ENCODE measurements around the gene TBR1. TPM values are rescaled to one million over a fixed set of nuclear protein-coding genes. Genes with fewer than 3 reads are reported as not detected.

The TBR1 gene
- total RNA-seq, 1 experiment from 2014 or later = 0.03 TPM

GRCh38 chr2:161426922-161427663 lies 11.0 kb downstream of the TBR1 start:
- Histone ChIP-seq H3K4me1 (replicated peaks) (no peaks in the 10 kb centered on the region), H3K9me3 (replicated peaks) (no peaks in the 10 kb centered on the region), H3K27ac (no peak overlapping the region), H3K27me3 (replicated peaks) (0 out of 2 replicates have a peak, but pooled peaks cover 4% of the 10 kb centered on the region), H3K4me3 (no peak overlapping the region), H3K36me3 (no peaks in the 10 kb centered on the region)
- DNase-seq (ENCODE audit: low read depth in 1 of 2, low spot score in 2 of 2) = no peak

- Histone ChIP-seq H3K4me1 (replicated peaks) (no peaks in the 10 kb centered on the region), H3K27ac (no peak overlapping the region), H3K9me3 (replicated peaks) (no peaks in the 10 kb centered on the region), H3K4me3 (no peak overlapping the region), H3K36me3 (no peaks in the 10 kb centered on the region), H3K27me3 (replicated peaks) (peaks cover 9% of the 10 kb centered on the region; the same call in 1 of the 2 replicates)
- DNase-seq (ENCODE audit: low read depth in 1 of 2, low spot score in 2 of 2) = no peak
Observed at GRCh38 chr2:161427664-161428587, 11.8 kb downstream of the TBR1 start.

- no peak for DNase-seq (ENCODE audit: low read depth in 1 of 2, low spot score in 2 of 2)
- no peak overlapping the region for H3K4me3 ChIP-seq
- H3K36me3 ChIP-seq = no peaks in the 10 kb centered on the region
- no peaks in the 10 kb centered on the region for H3K9me3 ChIP-seq (replicated peaks)
- H3K4me1 ChIP-seq (replicated peaks) = no peaks in the 10 kb centered on the region
- no peak overlapping the region for H3K27ac ChIP-seq
- peaks cover 9% of the 10 kb centered on the region; the same call in 1 of the 2 replicates for H3K27me3 ChIP-seq (replicated peaks)
Observed at GRCh38 chr2:161430386-161430785, 14.3 kb downstream of the TBR1 start.

- DNase-seq (ENCODE audit: low read depth in 1 of 2, low spot score in 2 of 2) = no peak
- no peaks in the 10 kb centered on the region for H3K36me3 ChIP-seq
- no peak overlapping the region for H3K27ac ChIP-seq
- no peaks in the 10 kb centered on the region for H3K4me1 ChIP-seq (replicated peaks)
- H3K27me3 ChIP-seq (replicated peaks) = peaks cover 9% of the 10 kb centered on the region; the same call in 1 of the 2 replicates
- H3K4me3 ChIP-seq = no peak overlapping the region
- no peaks in the 10 kb centered on the region for H3K9me3 ChIP-seq (replicated peaks)
Observed at GRCh38 chr2:161432107-161432506, 16.0 kb downstream of the TBR1 start.

GRCh38 chr2:161434118-161434517 lies 18.0 kb downstream of the TBR1 start:
- no peak overlapping the region for H3K27ac ChIP-seq
- no peaks in the 10 kb centered on the region for H3K4me1 ChIP-seq (replicated peaks)
- H3K27me3 ChIP-seq (replicated peaks) = peaks cover 9% of the 10 kb centered on the region; the same call in 1 of the 2 replicates
- H3K36me3 ChIP-seq = no peaks in the 10 kb centered on the region
- no peak overlapping the region for H3K4me3 ChIP-seq
- no peaks in the 10 kb centered on the region for H3K9me3 ChIP-seq (replicated peaks)
- no peak for DNase-seq (ENCODE audit: low read depth in 1 of 2, low spot score in 2 of 2)

- Histone ChIP-seq H3K36me3 (no peaks in the 10 kb centered on the region), H3K4me3 (no peak overlapping the region), H3K9me3 (replicated peaks) (no peaks in the 10 kb centered on the region), H3K27ac (no peak overlapping the region), H3K27me3 (replicated peaks) (peaks cover 6% of the 10 kb centered on the region; the same call in 1 of the 2 replicates), H3K4me1 (replicated peaks) (no peaks in the 10 kb centered on the region)
- DNase-seq (ENCODE audit: low read depth in 1 of 2, low spot score in 2 of 2) = no peak
Observed at GRCh38 chr2:161436411-161436810, 20.3 kb downstream of the TBR1 start.

DNA sequence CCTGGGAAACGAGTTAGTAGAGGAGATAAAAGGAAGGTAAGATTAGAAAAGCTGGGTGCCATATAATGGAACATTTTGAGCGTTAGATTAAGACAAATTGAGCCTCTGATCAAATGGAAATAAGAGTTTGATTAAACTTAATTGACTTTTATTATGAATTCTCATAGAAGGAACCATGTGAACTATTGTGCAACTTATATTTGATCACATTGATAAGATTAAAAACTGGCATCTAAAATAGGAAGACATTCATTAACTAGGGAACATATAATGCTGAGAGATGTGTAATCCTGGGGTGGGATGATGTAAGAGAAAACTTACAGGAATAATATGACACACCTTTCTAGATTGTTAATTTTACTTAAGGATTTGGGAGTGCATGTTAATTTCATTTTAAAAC lies 22.5 kb downstream of the TBR1 start:
- no peaks in the 10 kb centered on the region for H3K36me3 ChIP-seq
- H3K27ac ChIP-seq = no peak overlapping the region
- no peak for DNase-seq (ENCODE audit: low read depth in 1 of 2, low spot score in 2 of 2)
- no peaks in the 10 kb centered on the region for H3K9me3 ChIP-seq (replicated peaks)
- no peaks in the 10 kb centered on the region; the same call in 1 of the 2 replicates for H3K27me3 ChIP-seq (replicated peaks)
- H3K4me1 ChIP-seq (replicated peaks) = no peaks in the 10 kb centered on the region
- no peak overlapping the region for H3K4me3 ChIP-seq

- H3K4me3 ChIP-seq = no peak overlapping the region
- H3K27me3 ChIP-seq (replicated peaks) = no peaks in the 10 kb centered on the region; the same call in 1 of the 2 replicates
- no peaks in the 10 kb centered on the region for H3K4me1 ChIP-seq (replicated peaks)
- no peaks in the 10 kb centered on the region for H3K36me3 ChIP-seq
- no peak for DNase-seq (ENCODE audit: low read depth in 1 of 2, low spot score in 2 of 2)
- no peak overlapping the region for H3K27ac ChIP-seq
- H3K9me3 ChIP-seq (replicated peaks) = no peaks in the 10 kb centered on the region
Observed at GRCh38 chr2:161445097-161445496, 29.0 kb downstream of the TBR1 start.

DNA sequence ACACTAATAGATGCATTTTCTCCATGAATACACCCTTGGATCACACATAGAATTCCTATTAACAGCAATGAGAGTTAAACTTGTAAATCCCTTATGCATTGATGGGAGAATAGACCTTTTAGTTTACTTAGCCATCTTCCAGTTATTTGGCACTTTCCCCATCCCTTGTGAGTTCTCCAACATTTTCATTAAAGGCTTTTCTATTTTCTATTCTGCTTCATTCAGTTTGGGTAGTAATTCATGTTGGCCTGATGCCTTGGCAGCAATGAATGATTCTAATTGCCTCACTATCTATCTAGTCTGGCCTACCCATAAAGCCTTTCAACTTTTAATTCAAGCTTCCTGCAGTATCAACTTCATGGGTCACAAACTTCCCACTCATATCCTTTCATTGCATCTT lies 32.3 kb downstream of the TBR1 start:
- Histone ChIP-seq H3K9me3 (replicated peaks) (no peaks in the 10 kb centered on the region), H3K36me3 (no peaks in the 10 kb centered on the region), H3K4me1 (replicated peaks) (no peaks in the 10 kb centered on the region), H3K4me3 (no peak overlapping the region), H3K27me3 (replicated peaks) (no peaks in the 10 kb centered on the region; the same call in 1 of the 2 replicates), H3K27ac (no peak overlapping the region)
- DNase-seq (ENCODE audit: low read depth in 1 of 2, low spot score in 2 of 2) = no peak

DNA sequence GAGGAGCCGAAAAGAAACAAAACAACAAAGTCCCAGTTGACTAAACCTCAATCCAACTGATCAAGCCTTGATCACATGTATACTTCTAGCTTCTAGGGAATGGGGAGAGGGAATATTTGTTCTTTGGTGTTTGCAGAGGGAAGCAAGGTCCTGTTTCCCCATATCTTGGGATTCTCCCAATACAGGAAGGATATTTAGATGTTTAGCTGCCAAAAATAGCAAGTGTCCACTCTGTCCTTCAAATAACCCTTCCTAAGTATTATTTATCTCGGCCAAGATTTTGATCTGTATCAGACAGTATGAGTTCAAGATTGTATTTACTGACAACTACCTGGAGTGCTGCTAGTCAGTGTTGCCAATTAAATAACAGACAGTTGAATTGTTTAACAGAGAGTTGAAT lies 55.5 kb downstream of the TBR1 start:
- no peaks in the 10 kb centered on the region for H3K9me3 ChIP-seq (replicated peaks)
- H3K4me1 ChIP-seq (replicated peaks) = no peaks in the 10 kb centered on the region
- H3K36me3 ChIP-seq = no peaks in the 10 kb centered on the region

GRCh38 chr2:161474920-161475319 lies 58.8 kb downstream of the TBR1 start:
- H3K9me3 ChIP-seq (replicated peaks) = no peaks in the 10 kb centered on the region
- no peak for DNase-seq (ENCODE audit: low read depth in 1 of 2, low spot score in 2 of 2)
- no peaks in the 10 kb centered on the region for H3K36me3 ChIP-seq
- no peak overlapping the region for H3K27ac ChIP-seq
- no peaks in the 10 kb centered on the region for H3K4me1 ChIP-seq (replicated peaks)
- H3K27me3 ChIP-seq (replicated peaks) = no peaks in the 10 kb centered on the region
- no peak overlapping the region for H3K4me3 ChIP-seq

More for the DNA sequence above, 55.5 kb downstream of the TBR1 start:
- Histone ChIP-seq H3K4me3 (no peak overlapping the region), H3K27ac (no peak overlapping the region), H3K27me3 (replicated peaks) (no peaks in the 10 kb centered on the region)
- no peak for DNase-seq (ENCODE audit: low read depth in 1 of 2, low spot score in 2 of 2)

Data from SJSA1 (cell line).